D721Med (cell line): Measurements from ENCODE around the gene ADAMTS7.

Experiments
- DNase-seq: peaks from one replicate; pipeline ENCODE4 v3.0.0; 2011; ENCODE audit warnings: low spot score; ENCODE audit not compliant: insufficient read length
- FAIRE-seq: peaks from 2 replicates; lab custom pipeline; 2011; peaks lifted over from hg19 to GRCh38; lab: Jason Lieb, UNC
- CTCF ChIP-seq: IDR thresholded peaks from 2 replicates; pipeline ENCODE4 v1.5.1; 2012; ENCODE audit warnings: mild to moderate bottlenecking, control low read depth; ENCODE audit not compliant: insufficient read depth; ENCODE audit errors: missing control alignments

Gene ADAMTS7

GRCh38 chr15:78828920-78829319 lies 17.7 kb upstream of the ADAMTS7 start:
- DNase-seq, result no peak
- no peak for FAIRE-seq
- no peak for TF ChIP-seq CTCF

- DNase-seq (no peak), FAIRE-seq (no peak)
- TF ChIP-seq CTCF, result no peak
Observed at GRCh38 chr15:78822514-78822913, 11.2 kb upstream of the ADAMTS7 start.

DNA sequence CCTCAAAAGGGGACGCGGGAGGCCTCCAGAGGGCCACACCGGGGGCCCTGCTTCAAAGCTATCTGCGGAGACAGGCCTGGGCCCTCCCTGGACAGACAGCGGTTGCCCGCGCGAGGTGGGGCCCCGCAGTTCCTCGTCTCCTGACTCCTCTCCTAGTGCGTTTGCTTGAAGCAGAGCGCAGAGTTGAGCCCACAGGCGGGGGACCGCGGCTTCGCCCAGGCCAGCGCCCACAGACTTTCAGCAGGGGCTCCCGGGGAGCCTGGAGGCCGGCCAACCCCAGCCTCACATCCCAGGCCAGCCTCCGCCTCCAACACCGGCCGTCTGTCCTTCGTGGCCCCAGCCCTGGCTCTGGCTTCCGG lies 540 bp upstream of the ADAMTS7 start:
- TF ChIP-seq CTCF, result no peak
- FAIRE-seq (no peak), DNase-seq (no peak)

- FAIRE-seq (no peak), DNase-seq (peak; percentile 51)
- TF ChIP-seq CTCF, result no peak
Observed at GRCh38 chr15:78810362-78811123, 721 bp downstream of the ADAMTS7 start.

GRCh38 chr15:78810003-78810361 lies 1.3 kb downstream of the ADAMTS7 start:
- FAIRE-seq, result no peak
- no peak for TF ChIP-seq CTCF
- no peak for DNase-seq

DNA sequence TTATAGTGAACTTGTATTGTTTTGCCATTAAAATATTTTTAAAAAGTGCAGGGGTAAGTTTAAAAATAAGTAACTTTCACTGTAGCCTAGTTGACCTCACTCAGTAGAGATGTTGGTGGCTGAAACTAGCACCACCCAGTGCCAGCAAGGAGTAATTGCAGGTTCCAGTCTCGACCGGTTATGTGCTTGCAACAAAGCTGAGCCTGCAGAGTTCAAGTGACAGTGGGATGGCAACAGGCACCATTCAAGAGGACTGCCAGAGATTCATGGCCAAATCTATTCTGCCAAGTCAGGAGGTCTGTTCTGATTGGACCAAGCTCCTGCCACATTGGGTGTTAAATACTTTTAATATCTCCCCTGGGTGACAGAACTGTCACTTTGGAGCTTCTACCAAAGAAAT lies 2.7 kb downstream of the ADAMTS7 start:
- DNase-seq (no peak), FAIRE-seq (no peak)
- peak; percentile 46 for TF ChIP-seq CTCF

- no peak for TF ChIP-seq CTCF
- no peak for DNase-seq
- no peak for FAIRE-seq
Observed at GRCh38 chr15:78807359-78807758, 3.9 kb downstream of the ADAMTS7 start.
